ENCODE data around the gene JMJD4.

Gene JMJD4

GRCh38 chr1:227768640-227769039, 33.5 kb upstream of the JMJD4 start:
- no peak for DNase-seq (ENCODE audit: low read depth)

GRCh38 chr1:227768125-227768439, 33.0 kb upstream of the JMJD4 start:
- DNase-seq (ENCODE audit: low read depth), result no peak

GRCh38 chr1:227767401-227768124, 32.5 kb upstream of the JMJD4 start:
- no peak for DNase-seq (ENCODE audit: low read depth)

- DNase-seq (ENCODE audit: low read depth), result no peak
Observed at GRCh38 chr1:227766653-227767277, 31.7 kb upstream of the JMJD4 start.

GRCh38 chr1:227766015-227766634, 31.0 kb upstream of the JMJD4 start:
- DNase-seq (ENCODE audit: low read depth), result peak; percentile 46

- no peak for DNase-seq (ENCODE audit: low read depth)
Observed at GRCh38 chr1:227765261-227766014, 30.3 kb upstream of the JMJD4 start.

GRCh38 chr1:227764019-227764391, 28.9 kb upstream of the JMJD4 start:
- DNase-seq (ENCODE audit: low read depth), result no peak

GRCh38 chr1:227763246-227764018, 28.3 kb upstream of the JMJD4 start:
- no peak for DNase-seq (ENCODE audit: low read depth)

- peak; percentile 63 for DNase-seq (ENCODE audit: low read depth)
Observed at GRCh38 chr1:227762231-227762911, 27.3 kb upstream of the JMJD4 start.

- no peak for DNase-seq (ENCODE audit: low read depth)
Observed at GRCh38 chr1:227761621-227762230, 26.6 kb upstream of the JMJD4 start.

GRCh38 chr1:227760377-227760776, 25.3 kb upstream of the JMJD4 start:
- DNase-seq (ENCODE audit: low read depth), result no peak

- DNase-seq (ENCODE audit: low read depth), result no peak
Observed at GRCh38 chr1:227759341-227760300, 24.5 kb upstream of the JMJD4 start.

- no peak for DNase-seq (ENCODE audit: low read depth)
Observed at GRCh38 chr1:227758366-227758765, 23.3 kb upstream of the JMJD4 start.

- DNase-seq (ENCODE audit: low read depth), result no peak
Observed at GRCh38 chr1:227757781-227758180, 22.7 kb upstream of the JMJD4 start.

GRCh38 chr1:227756172-227756959, 21.3 kb upstream of the JMJD4 start:
- no peak for DNase-seq (ENCODE audit: low read depth)

GRCh38 chr1:227754958-227755357, 19.9 kb upstream of the JMJD4 start:
- DNase-seq (ENCODE audit: low read depth), result no peak

- DNase-seq (ENCODE audit: low read depth), result no peak
Observed at GRCh38 chr1:227753999-227754711, 19.1 kb upstream of the JMJD4 start.

Measured in stimulated activated CD8-positive, alpha-beta memory T cell treated with anti-CD3 and anti-CD28 coated beads, Interleukin-15, amount 100 ng/mL, for 24 hours (primary cell).